Activated CD4-positive, alpha-beta T cell treated with anti-CD3 and anti-CD28 coated beads for 36 hours (primary cell): Measurements from ENCODE around the gene TGOLN2. TPM values are rescaled to one million over a fixed set of nuclear protein-coding genes. Genes with fewer than 3 reads are reported as not detected.
"Not testable (repeated sequence)": the region's sequence is repeated elsewhere in the genome, so short reads cannot be mapped to it uniquely, and the experiment has no call there.

Experiments
- ATAC-seq: fragments of 200-7000 bp; cut with Tn5 transposase; one replicate; pipeline ENCODE4 v1.10.0; 2021; ENCODE audit warnings: mild to moderate bottlenecking, moderate library complexity
- CTCF ChIA-PET: fragments of 350-600 bp; sonication (Branson Sonifier 250); formaldehyde crosslinking; loops from one replicate; lab custom pipeline; 2021; ENCODE audit warnings: antibody characterized with exemption; lab: Charles Lee
- POLR2A ChIA-PET: fragments of 350-600 bp; sonication (Branson Sonifier 250); formaldehyde crosslinking; loops from one replicate; lab custom pipeline; 2021; ENCODE audit warnings: antibody characterized with exemption, inconsistent platforms; lab: Charles Lee
- DNase-seq: peaks from one replicate; pipeline ENCODE4 v3.0.0-alpha.2; 2020
- H3K27ac Mint-ChIP-seq: one replicate; pipeline ENCODE4 v1.8.0; 2021; ENCODE audit warnings: mixed read lengths
- H3K27me3 Mint-ChIP-seq: one replicate; pipeline ENCODE4 v1.8.0; 2021; ENCODE audit warnings: mixed read lengths
- H3K36me3 Mint-ChIP-seq: one replicate; pipeline ENCODE4 v1.8.0; 2021; ENCODE audit warnings: low read depth, mixed read lengths
- H3K4me1 Mint-ChIP-seq: one replicate; pipeline ENCODE4 v1.8.0; 2021; ENCODE audit warnings: mixed read lengths
- H3K4me3 Mint-ChIP-seq: one replicate; pipeline ENCODE4 v1.8.0; 2021; ENCODE audit warnings: mild to moderate bottlenecking, moderate library complexity, mixed read lengths
- H3K9me3 Mint-ChIP-seq: one replicate; pipeline ENCODE4 v1.8.0; 2021; ENCODE audit warnings: low read depth, mixed read lengths
- intact Hi-C, 2 experiments: fragments of 100-400 bp; cut with DNase I in 1 of 2; cut with micrococcal nuclease in 1 of 2; formaldehyde crosslinking; loops; one replicate each; pipeline versions ENCODE4 v1.14.2 to v1.15.1; 2022 to 2024; cut with DNase I, micrococcal nuclease
- total RNA-seq, 2 experiments: library from RNA; stranded (reverse); gene quantifications; one replicate each; pipeline ENCODE4 v1.2.3, GENCODE V29; 2021

The TGOLN2 gene
- 10 to 100 TPM; 84.0 to 90.4 TPM for total RNA-seq

GRCh38 chr2:85327822-85328617, at the start of gene TGOLN2:
Gene TGOLN2 (minus strand): TSS chr2:85327989. CDS start chr2:85327962, 27 bp downstream.
- H3K27me3 Mint-ChIP-seq = no peaks in the 10 kb centered on the region
- intact Hi-C loops = loop anchor here (1.0 to 10.0 kb wide), 15 partner anchors 26 to 1114 kb away; partner anchors contain the start of genes MAT2A (in 2 of the 2), ELMOD3 (in 1 of the 2), GGCX (in 1 of the 2) and IMMT (in 1 of the 2)
- H3K4me1 Mint-ChIP-seq = peaks cover 37% of the 10 kb centered on the region
- H3K9me3 Mint-ChIP-seq = no peaks in the 10 kb centered on the region
- H3K36me3 Mint-ChIP-seq = peaks cover 50% of the 10 kb centered on the region
- ATAC-seq (peak; percentile 91), DNase-seq (peak; percentile 98)
- peak within 1 kb of the TSS; percentile 86 for H3K4me3 Mint-ChIP-seq
- ChIA-PET POLR2A (interaction anchor here (0.6 to 2.4 kb wide), 10 partner anchors 9 to 564 kb away, joined by 3 to 20 read pairs (median 4); partner anchors contain the start of genes ELMOD3, MAT2A and RETSAT), CTCF (interaction anchor here (1.2 to 1.9 kb wide), 3 partner anchors 10 to 224 kb away, joined by 4 to 8 read pairs (median 5); partner anchors contain the start of gene MAT2A)
- H3K27ac Mint-ChIP-seq = peak within 1 kb of the TSS; percentile 99

- H3K9me3 Mint-ChIP-seq = peaks cover 7% of the 10 kb centered on the region
- peaks cover 48% of the 10 kb centered on the region for H3K36me3 Mint-ChIP-seq
- no peaks in the 10 kb centered on the region for H3K4me1 Mint-ChIP-seq
- ATAC-seq = no peak
- H3K27ac Mint-ChIP-seq = no peak overlapping the region
- POLR2A ChIA-PET = no interaction called here
- no peaks in the 10 kb centered on the region for H3K27me3 Mint-ChIP-seq
- no peak for DNase-seq
- CTCF ChIA-PET = interaction anchor here (0.6 to 1.3 kb wide), 2 partner anchors 12 to 23 kb away, joined by 3 to 4 read pairs; partner anchors contain the start of genes ELMOD3 and RETSAT
- no peak overlapping the region for H3K4me3 Mint-ChIP-seq
- intact Hi-C loops = no loop called here
Observed at GRCh38 chr2:85377083-85377482, 49.3 kb upstream of the TGOLN2 start.

GRCh38 chr2:85376291-85377065, 48.7 kb upstream of the TGOLN2 start:
- POLR2A ChIA-PET = no interaction called here
- no peak overlapping the region for H3K27ac Mint-ChIP-seq

GRCh38 chr2:85371045-85371444, 43.3 kb upstream of the TGOLN2 start:
- ATAC-seq (no peak), DNase-seq (no peak)
- Mint-ChIP-seq H3K9me3 (no peaks in the 10 kb centered on the region), H3K27me3 (no peaks in the 10 kb centered on the region), H3K27ac (no peak overlapping the region), H3K4me3 (no peak overlapping the region), H3K4me1 (no peaks in the 10 kb centered on the region), H3K36me3 (peaks cover 12% of the 10 kb centered on the region)
- intact Hi-C loops = no loop called here
- POLR2A ChIA-PET = no interaction called here
- CTCF ChIA-PET = interaction anchor here (0.7 to 1.4 kb wide), 3 partner anchors 14 to 182 kb away, joined by 3 to 5 read pairs (median 4); partner anchors contain the start of genes ELMOD3 and RETSAT

More at GRCh38 chr2:85376291-85377065, 48.7 kb upstream of the TGOLN2 start:
- H3K9me3 Mint-ChIP-seq = peaks cover 7% of the 10 kb centered on the region
- H3K4me1 Mint-ChIP-seq = no peaks in the 10 kb centered on the region
- intact Hi-C loops = no loop called here
- CTCF ChIA-PET = interaction anchor here (0.6 to 1.3 kb wide), 2 partner anchors 13 to 22 kb away, joined by 3 to 4 read pairs; partner anchors contain the start of genes ELMOD3 and RETSAT
- no peaks in the 10 kb centered on the region for H3K27me3 Mint-ChIP-seq
- no peak for ATAC-seq
- H3K36me3 Mint-ChIP-seq = peaks cover 45% of the 10 kb centered on the region
- no peak for DNase-seq
- no peak overlapping the region for H3K4me3 Mint-ChIP-seq

GRCh38 chr2:85369500-85369899, 41.7 kb upstream of the TGOLN2 start:
- ChIA-PET POLR2A (interaction anchor here (0.6 kb wide), 1 partner anchor 726 kb away, joined by 4 read pairs; no protein-coding TSS in a partner anchor), CTCF (interaction anchor here (0.6 to 1.3 kb wide), 2 partner anchors 53 to 183 kb away, joined by 4 read pairs; no protein-coding TSS in a partner anchor)
- Mint-ChIP-seq H3K27me3 (no peaks in the 10 kb centered on the region), H3K27ac (no peak overlapping the region), H3K4me3 (no peak overlapping the region), H3K4me1 (no peaks in the 10 kb centered on the region), H3K9me3 (no peaks in the 10 kb centered on the region), H3K36me3 (peaks cover 8% of the 10 kb centered on the region)
- DNase-seq = no peak
- ATAC-seq = no peak
- intact Hi-C loops = no loop called here

GRCh38 chr2:85368921-85369320, 41.1 kb upstream of the TGOLN2 start:
- intact Hi-C loops = no loop called here
- DNase-seq = no peak
- Mint-ChIP-seq H3K27me3 (no peaks in the 10 kb centered on the region), H3K36me3 (peaks cover 6% of the 10 kb centered on the region), H3K9me3 (no peaks in the 10 kb centered on the region), H3K27ac (no peak overlapping the region), H3K4me3 (no peak overlapping the region), H3K4me1 (no peaks in the 10 kb centered on the region)
- ChIA-PET POLR2A (interaction anchor here (0.6 kb wide), 2 partner anchors 226 to 727 kb away, joined by 3 to 4 read pairs; no protein-coding TSS in a partner anchor), CTCF (interaction anchor here (0.6 to 1.3 kb wide), 2 partner anchors 10 to 183 kb away, joined by 3 to 4 read pairs; no protein-coding TSS in a partner anchor)
- no peak for ATAC-seq

- H3K4me3 Mint-ChIP-seq = no peak overlapping the region
- DNase-seq (no peak), ATAC-seq (no peak)
- H3K27ac Mint-ChIP-seq = no peak overlapping the region
- intact Hi-C loops = no loop called here
- peaks cover 6% of the 10 kb centered on the region for H3K36me3 Mint-ChIP-seq
- CTCF ChIA-PET = interaction anchor here (0.7 to 1.4 kb wide), 4 partner anchors 12 to 184 kb away, joined by 3 read pairs; no protein-coding TSS in a partner anchor
- no peaks in the 10 kb centered on the region for H3K4me1 Mint-ChIP-seq
- POLR2A ChIA-PET = no interaction called here
- H3K9me3 Mint-ChIP-seq = no peaks in the 10 kb centered on the region
- H3K27me3 Mint-ChIP-seq = no peaks in the 10 kb centered on the region
Observed at GRCh38 chr2:85367180-85367579, 39.4 kb upstream of the TGOLN2 start.

- H3K36me3 Mint-ChIP-seq = peaks cover 21% of the 10 kb centered on the region
- H3K4me1 Mint-ChIP-seq, H3K4me3 Mint-ChIP-seq, H3K9me3 Mint-ChIP-seq, ATAC-seq, DNase-seq, H3K27ac Mint-ChIP-seq, H3K27me3 Mint-ChIP-seq, intact Hi-C loops, POLR2A ChIA-PET: not testable (repeated sequence)
- CTCF ChIA-PET = interaction anchor here (1.2 kb wide), 1 partner anchor 191 kb away, joined by 3 read pairs; no protein-coding TSS in a partner anchor
Observed at GRCh38 chr2:85362653-85363387, 35.0 kb upstream of the TGOLN2 start.

GRCh38 chr2:85357736-85358135, 29.9 kb upstream of the TGOLN2 start:
- H3K4me3 Mint-ChIP-seq = no peak overlapping the region
- H3K27me3 Mint-ChIP-seq = no peaks in the 10 kb centered on the region
- DNase-seq = no peak
- intact Hi-C loops = loop anchor here in 1 of 2 experiments (10.0 kb wide), 1 partner anchor 837 kb away; the partner anchor contains the start of genes IMMT and MRPL35
- no peak for ATAC-seq
- H3K27ac Mint-ChIP-seq = no peak overlapping the region
- CTCF ChIA-PET = interaction anchor here (1.6 kb wide), 1 partner anchor 192 kb away, joined by 5 read pairs; no protein-coding TSS in a partner anchor
- H3K36me3 Mint-ChIP-seq = peaks cover 35% of the 10 kb centered on the region
- H3K4me1 Mint-ChIP-seq = peaks cover 30% of the 10 kb centered on the region
- no peaks in the 10 kb centered on the region for H3K9me3 Mint-ChIP-seq
- POLR2A ChIA-PET = no interaction called here

- ChIA-PET CTCF (interaction anchor here (0.7 to 1.6 kb wide), 4 partner anchors 9 to 280 kb away, joined by 3 to 5 read pairs (median 3); partner anchors contain the start of gene MAT2A), POLR2A (interaction anchor here (1.0 kb wide), 1 partner anchor 28 kb away, joined by 4 read pairs; the partner anchor contains the start of gene TGOLN2)
- Mint-ChIP-seq H3K27ac (no peak overlapping the region), H3K27me3 (no peaks in the 10 kb centered on the region), H3K36me3 (peaks cover 32% of the 10 kb centered on the region), H3K4me1 (peaks cover 34% of the 10 kb centered on the region), H3K4me3 (no peak overlapping the region), H3K9me3 (no peaks in the 10 kb centered on the region)
- ATAC-seq (no peak), DNase-seq (no peak)
- intact Hi-C loops = loop anchor here in 1 of 2 experiments (10.0 kb wide), 1 partner anchor 839 kb away; the partner anchor contains the start of genes IMMT and MRPL35
Observed at GRCh38 chr2:85356186-85356585, 28.4 kb upstream of the TGOLN2 start.
